Naive B cell (primary cell): ENCODE measurements around the gene ASIC3. TPM values are rescaled to one million over a fixed set of nuclear protein-coding genes. Genes with fewer than 3 reads are reported as not detected.

Experiments
- ATAC-seq, 2 donors: fragments of 150-1000 bp; cut with Tn5 transposase; 2 replicates each; pipeline ENCODE4 v1.10.0; 2021; ENCODE audit warnings: low read depth in 2 of 2, mild to moderate bottlenecking in 2 of 2, moderate library complexity in 2 of 2
- DNase-seq: peaks from one replicate; pipeline ENCODE4 v3.0.0; 2022
- H3K27ac Mint-ChIP-seq, 6 donors: one replicate each; pipeline ENCODE4 v1.8.0; 2020 to 2022; ENCODE audit warnings: mild to moderate bottlenecking in 6 of 6, mixed read lengths in 6 of 6, moderate library complexity in 5 of 6, inconsistent platforms in 2 of 6
- H3K27me3 Mint-ChIP-seq, 3 donors: one replicate each; pipeline ENCODE4 v1.8.0; 2021 to 2022; ENCODE audit warnings: mixed read lengths in 3 of 3, mild to moderate bottlenecking in 1 of 3
- H3K36me3 Mint-ChIP-seq, 2 donors: one replicate each; pipeline ENCODE4 v1.8.0; 2020 to 2022; ENCODE audit warnings: mixed read lengths in 2 of 2, inconsistent platforms in 1 of 2, mild to moderate bottlenecking in 1 of 2
- H3K4me1 Mint-ChIP-seq, 3 donors: one replicate each; pipeline ENCODE4 v1.8.0; 2020 to 2022; ENCODE audit warnings: mixed read lengths in 3 of 3, inconsistent platforms in 1 of 3, mild to moderate bottlenecking in 1 of 3, moderate library complexity in 1 of 3
- H3K4me3 Mint-ChIP-seq, 8 donors: one replicate each; pipeline ENCODE4 v1.8.0; 2020 to 2022; ENCODE audit warnings: mild to moderate bottlenecking in 8 of 8, mixed read lengths in 8 of 8, moderate library complexity in 8 of 8, inconsistent platforms in 2 of 8
- H3K9me3 Mint-ChIP-seq, 7 donors: one replicate each; pipeline ENCODE4 v1.8.0; 2020 to 2022; ENCODE audit warnings: mixed read lengths in 7 of 7, mild to moderate bottlenecking in 5 of 7, inconsistent platforms in 2 of 7, moderate library complexity in 1 of 7
- polyA plus RNA-seq, 6 donors: library from polyadenylated mRNA; unstranded; fragments of 300-500 nt; fragmentation: Illumina TruSeq; gene quantifications; one replicate each; pipeline ENCODE4 v1.2.3, GENCODE V29; 2021; ENCODE audit warnings: low read depth in 6 of 6

Gene ASIC3
- polyA plus RNA-seq, 6 donors from 2014 or later: not detected

DNA sequence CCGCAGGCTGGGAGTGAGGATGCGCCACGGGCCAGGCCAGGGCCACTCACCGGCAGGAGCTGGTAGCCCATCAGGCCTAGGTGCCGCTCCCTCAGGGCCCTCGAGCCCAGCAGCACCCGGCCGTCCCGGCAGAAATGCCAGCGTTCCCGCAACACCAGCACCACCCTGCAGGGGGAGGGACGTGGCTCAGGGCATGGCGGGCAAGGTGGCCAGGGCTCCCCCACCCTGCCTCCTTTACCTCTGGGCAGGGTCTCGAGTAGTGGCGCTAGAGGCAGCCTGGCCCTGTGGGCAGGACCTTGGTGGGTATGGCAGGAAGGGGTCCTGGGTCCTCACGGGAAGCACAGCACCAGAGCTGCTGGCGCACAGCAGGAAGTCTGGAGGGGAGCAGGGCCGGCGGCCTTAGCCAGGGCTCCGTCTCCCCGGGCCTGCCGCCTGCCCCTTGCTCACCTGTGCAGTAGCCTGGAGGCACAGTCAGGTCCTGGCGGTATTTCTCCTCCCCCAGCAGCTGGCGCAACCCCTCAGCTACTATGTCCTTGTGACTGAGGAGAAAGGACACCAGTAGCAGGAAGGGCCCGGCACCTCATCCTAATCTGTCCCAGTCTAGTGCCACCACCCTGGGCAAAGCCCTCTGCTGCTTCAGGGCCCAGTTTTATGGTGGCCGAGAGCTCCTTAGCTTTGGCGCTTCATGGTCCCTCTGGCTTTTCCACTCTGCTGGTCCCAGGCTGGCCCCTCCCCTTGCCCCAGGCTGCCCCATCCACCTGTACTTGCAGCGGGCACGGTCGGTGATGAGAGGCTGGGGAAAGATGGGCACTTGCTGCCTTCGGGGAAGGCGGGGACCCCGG, 28.8 kb downstream of the ASIC3 start:
- Mint-ChIP-seq H3K9me3 (no peaks in the 10 kb centered on the region), H3K36me3 (peaks cover 0 to 9% of the 10 kb centered on the region in 2 donors), H3K4me3 (peak overlapping the region in 2 of 8 donors; percentile 20 to 50), H3K4me1 (peaks cover 16 to 22% (median 21%) of the 10 kb centered on the region in 3 donors), H3K27me3 (no peaks in the 10 kb centered on the region), H3K27ac (peak overlapping the region in 1 of 6 donors; percentile 33)
- DNase-seq (no peak), ATAC-seq (no peak)

GRCh38 chr7:151077705-151078232, 29.4 kb downstream of the ASIC3 start:
- H3K4me1 Mint-ChIP-seq: peaks cover 19 to 26% (median 25%) of the 10 kb centered on the region in 3 donors
- peak overlapping the region in 2 of 6 donors; percentile 19 to 61 for H3K27ac Mint-ChIP-seq
- H3K4me3 Mint-ChIP-seq: peak overlapping the region; percentile 20 to 91 (median 76)
- peaks cover 0 to 9% of the 10 kb centered on the region in 2 donors for H3K36me3 Mint-ChIP-seq
- ATAC-seq (no peak), DNase-seq (no peak)
- no peaks in the 10 kb centered on the region for H3K27me3 Mint-ChIP-seq
- H3K9me3 Mint-ChIP-seq: no peaks in the 10 kb centered on the region

GRCh38 chr7:151078233-151079040, 30.1 kb downstream of the ASIC3 start:
- Mint-ChIP-seq H3K27me3 (no peaks in the 10 kb centered on the region), H3K9me3 (no peaks in the 10 kb centered on the region), H3K4me3 (peak overlapping the region; percentile 83 to 91 (median 86)), H3K27ac (peak overlapping the region in 5 of 6 donors; percentile 31 to 91 (median 61)), H3K36me3 (peaks cover 0 to 9% of the 10 kb centered on the region in 2 donors), H3K4me1 (peaks cover 21 to 29% (median 28%) of the 10 kb centered on the region in 3 donors)
- ATAC-seq (no peak), DNase-seq (no peak)

DNA sequence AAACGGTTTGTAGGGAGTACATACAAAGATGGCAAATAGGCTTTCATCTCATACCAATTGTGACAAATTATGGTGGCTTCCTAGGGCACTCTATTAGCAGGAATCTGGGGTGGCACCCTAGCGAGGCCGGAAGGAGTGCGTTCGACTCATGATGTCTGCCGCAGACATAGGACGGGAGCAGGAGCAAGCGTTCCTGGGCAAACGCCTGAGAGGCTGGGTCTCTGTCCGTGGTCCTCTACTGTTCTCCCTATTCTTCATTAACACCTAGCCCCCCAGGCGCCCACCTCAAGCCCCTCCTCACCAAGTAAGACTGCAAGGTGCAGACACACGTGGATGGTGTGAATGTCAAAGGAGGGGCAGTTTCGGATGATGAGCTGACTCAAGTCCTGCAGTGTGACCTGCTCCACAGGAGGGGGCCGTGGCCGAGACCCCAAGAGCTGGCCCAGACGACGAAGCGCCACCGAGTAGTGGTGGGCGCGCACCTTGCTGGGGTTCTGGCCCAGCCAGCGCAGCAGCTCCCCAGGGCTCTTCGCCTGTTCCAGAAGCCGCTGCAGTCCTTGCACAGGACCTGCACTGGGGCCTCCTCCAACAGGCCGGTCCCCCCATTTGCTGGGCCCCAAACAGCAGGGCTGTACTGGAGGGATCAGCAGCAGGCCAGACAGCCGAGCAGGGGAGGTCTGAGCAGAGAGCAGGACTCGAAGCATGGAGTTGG, 31.0 kb downstream of the ASIC3 start:
- peaks cover 21 to 29% (median 28%) of the 10 kb centered on the region in 3 donors for H3K4me1 Mint-ChIP-seq
- ATAC-seq (no peak), DNase-seq (no peak)
- H3K9me3 Mint-ChIP-seq: no peaks in the 10 kb centered on the region
- H3K36me3 Mint-ChIP-seq: peaks cover 0 to 9% of the 10 kb centered on the region in 2 donors
- peak overlapping the region; percentile 83 to 93 (median 87) for H3K4me3 Mint-ChIP-seq
- peaks cover 0 to under 1% (median 0%) of the 10 kb centered on the region in 3 donors for H3K27me3 Mint-ChIP-seq
- H3K27ac Mint-ChIP-seq: peak overlapping the region in 5 of 6 donors; percentile 47 to 91 (median 82)

DNA sequence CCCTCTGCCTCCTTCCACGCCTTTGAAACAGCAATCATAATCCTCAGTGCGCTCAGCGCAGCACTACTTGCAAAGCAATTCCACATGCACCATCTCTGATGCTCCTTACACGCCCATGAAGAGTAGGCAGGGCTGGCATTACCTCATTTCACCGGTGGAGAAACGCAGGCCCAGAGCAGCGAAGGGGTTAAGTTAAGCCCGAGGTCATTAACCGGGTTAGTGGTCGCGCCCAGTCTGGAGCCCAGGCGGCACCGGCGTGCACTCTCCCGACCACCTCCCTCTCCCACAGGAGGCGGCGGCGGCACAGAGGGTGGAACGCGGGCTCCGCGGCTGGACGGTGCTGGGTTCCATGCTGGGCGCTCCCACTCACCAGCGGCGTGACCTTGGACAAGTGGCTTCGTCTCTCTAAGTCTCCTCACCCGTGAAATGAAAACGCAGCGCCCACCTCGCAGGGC, 31.8 kb downstream of the ASIC3 start:
- Mint-ChIP-seq H3K27me3 (peaks cover 4 to 8% (median 7%) of the 10 kb centered on the region in 3 donors), H3K27ac (peak overlapping the region; percentile 67 to 95 (median 87)), H3K4me1 (peaks cover 25 to 36% (median 34%) of the 10 kb centered on the region in 3 donors), H3K4me3 (peak overlapping the region; percentile 83 to 93 (median 87)), H3K36me3 (peaks cover 0 to 9% of the 10 kb centered on the region in 2 donors), H3K9me3 (peaks cover 0 to 2% (median 0%) of the 10 kb centered on the region in 7 donors)
- DNase-seq: no peak
- no peak for ATAC-seq

- Mint-ChIP-seq H3K27ac (peak within 1 kb of the TSS; percentile 67 to 98 (median 88)), H3K9me3 (peaks cover 0 to 2% (median 0%) of the 10 kb centered on the region in 7 donors), H3K4me1 (peaks cover 30 to 41% (median 40%) of the 10 kb centered on the region in 3 donors), H3K4me3 (peak within 1 kb of the TSS; percentile 84 to 95 (median 92)), H3K27me3 (peaks cover 10 to 13% (median 12%) of the 10 kb centered on the region in 3 donors), H3K36me3 (peaks cover 0 to 5% of the 10 kb centered on the region in 2 donors)
- ATAC-seq (peak; percentile 68 to 72), DNase-seq (peak; percentile 88)
These were observed 32.3 kb downstream of the ASIC3 start, which contains the start of gene FASTK for GRCh38 chr7:151080522-151081169. Gene FASTK (minus strand): TSS chr7:151080809. CDS start chr7:151080766, 43 bp downstream.

- peaks cover 34 to 46% (median 45%) of the 10 kb centered on the region in 3 donors for H3K4me1 Mint-ChIP-seq
- peaks cover 0 to 2% (median 0%) of the 10 kb centered on the region in 7 donors for H3K9me3 Mint-ChIP-seq
- no peak for DNase-seq
- H3K27me3 Mint-ChIP-seq: peaks cover 13 to 19% (median 17%) of the 10 kb centered on the region in 3 donors
- peak overlapping the region in 5 of 6 donors; percentile 20 to 98 (median 97) for H3K27ac Mint-ChIP-seq
- peak overlapping the region; percentile 35 to 95 (median 92) for H3K4me3 Mint-ChIP-seq
- H3K36me3 Mint-ChIP-seq: peaks cover 0 to 6% of the 10 kb centered on the region in 2 donors
- ATAC-seq: no peak
These were observed 33.1 kb downstream of the ASIC3 start for GRCh38 chr7:151081170-151082101.

- Mint-ChIP-seq H3K27ac (peak overlapping the region; percentile 97 to 99 (median 98)), H3K9me3 (peaks cover 0 to 2% (median 0%) of the 10 kb centered on the region in 7 donors), H3K4me1 (peaks cover 36 to 51% (median 45%) of the 10 kb centered on the region in 3 donors), H3K27me3 (peaks cover 13 to 21% (median 19%) of the 10 kb centered on the region in 3 donors), H3K36me3 (peaks cover 0 to 6% of the 10 kb centered on the region in 2 donors), H3K4me3 (peak overlapping the region; percentile 85 to 97 (median 94))
- no peak for DNase-seq
- no peak for ATAC-seq
These were observed 34.1 kb downstream of the ASIC3 start for GRCh38 chr7:151082141-151083070.

DNA sequence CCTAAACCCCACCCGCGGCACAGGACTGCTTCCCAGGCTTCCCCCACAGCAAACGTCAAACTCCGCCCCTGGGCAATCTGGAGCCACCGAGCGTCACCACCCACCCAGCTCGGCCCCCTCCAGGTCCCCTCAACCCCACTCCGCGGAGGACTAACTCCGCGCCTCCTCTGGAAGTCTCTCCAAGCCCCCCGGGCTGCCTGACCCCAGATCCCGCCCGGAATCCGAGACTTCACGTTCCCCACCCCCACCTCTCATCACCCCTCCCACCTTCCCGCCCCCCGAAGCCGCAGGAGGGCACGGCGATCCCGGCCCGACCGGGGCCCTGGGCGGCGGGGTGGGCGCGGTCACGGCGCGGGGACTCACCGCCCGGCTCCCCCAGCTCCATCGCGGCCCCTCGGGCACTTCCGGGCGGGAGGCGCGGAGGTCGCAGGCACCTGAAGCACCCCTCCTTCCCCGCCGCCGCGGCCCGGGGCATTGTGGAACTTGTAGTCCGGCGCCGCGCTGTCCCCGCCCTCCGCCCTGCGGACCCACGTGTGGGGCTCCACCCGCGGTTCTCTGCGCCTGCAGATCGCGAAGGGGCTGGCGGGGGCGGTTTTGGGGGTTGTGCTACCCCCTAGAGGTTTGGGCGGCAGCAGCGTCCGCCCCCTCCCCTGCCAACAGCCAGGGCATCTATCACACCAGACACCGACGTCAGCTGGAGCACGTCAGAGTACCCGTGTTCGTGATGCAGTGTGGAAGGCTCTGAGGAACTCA, 34.9 kb downstream of the ASIC3 start, which contains the start of gene TMUB1:
Gene TMUB1 (minus strand): TSS at position 423 of the 753 bp plus-strand sequence. CDS start 930 bp downstream, outside the sequence.
- ATAC-seq (peak; percentile 64 to 66), DNase-seq (peak; percentile 86)
- Mint-ChIP-seq H3K27ac (peak within 1 kb of the TSS; percentile 97 to 99 (median 98)), H3K4me3 (peak within 1 kb of the TSS; percentile 85 to 97 (median 94)), H3K4me1 (peaks cover 39 to 46% (median 44%) of the 10 kb centered on the region in 3 donors), H3K36me3 (peaks cover 0 to 6% of the 10 kb centered on the region in 2 donors), H3K9me3 (peaks cover 0 to 2% (median 0%) of the 10 kb centered on the region in 7 donors), H3K27me3 (peaks cover 16 to 21% (median 19%) of the 10 kb centered on the region in 3 donors)
